PC-9 (cell line): Measurements from ENCODE around the gene CCL8. TPM values are rescaled to one million over a fixed set of nuclear protein-coding genes. Genes with fewer than 3 reads are reported as not detected.

ENCODE experiments used
- BruUV-seq: library from RNA; stranded (reverse); fragments of 400-500 nt; replicated peaks from 2 replicates; lab custom pipeline; 2021; lab: Mats Ljungman, UMichigan
- CTCF ChIA-PET: fragments of 300-600 bp; sonication (Branson Sonifier 250); formaldehyde crosslinking; loops from one replicate; lab custom pipeline; 2022; ENCODE audit warnings: antibody characterized with exemption; lab: Charles Lee
- POLR2A ChIA-PET: fragments of 300-600 bp; sonication (Branson Sonifier 250); formaldehyde crosslinking; loops from one replicate; lab custom pipeline; 2022; ENCODE audit warnings: antibody characterized with exemption; ENCODE audit not compliant: unreplicated experiment; lab: Charles Lee
- DNase-seq, 2 experiments: peaks; one replicate each; pipeline versions ENCODE4 v3.0.0 to v3.0.0-alpha.2; 2015 to 2022; ENCODE audit warnings: mixed read lengths in 1 of 2
- H2AFZ ChIP-seq: fragments of 200-600 bp; sonication (generic); 2 replicates; pipeline ENCODE4 v1.8.1; 2017; ENCODE audit warnings: antibody characterized with exemption
- H3F3A ChIP-seq: fragments of 200-600 bp; sonication (generic); 2 replicates; pipeline ENCODE4 v1.8.1; 2017; ENCODE audit warnings: antibody characterized with exemption, mild to moderate bottlenecking, low read depth; ENCODE audit not compliant: insufficient read depth
- H3K27ac ChIP-seq: fragments of 200-600 bp; sonication (generic); 2 replicates; pipeline ENCODE4 v1.6.1; 2016; ENCODE audit warnings: mixed run types
- H3K27me3 ChIP-seq: fragments of 200-600 bp; sonication (generic); 2 replicates; pipeline ENCODE4 v1.6.1; 2016; ENCODE audit warnings: low read depth, mixed run types; ENCODE audit not compliant: insufficient read depth
- H3K36me3 ChIP-seq: fragments of 200-600 bp; sonication (generic); 2 replicates; pipeline ENCODE4 v1.6.1; 2016; ENCODE audit warnings: low read depth, mixed run types
- H3K4me1 ChIP-seq: fragments of 200-600 bp; sonication (generic); replicated peaks from 2 replicates; pipeline ENCODE4 v1.6.1; 2016; ENCODE audit warnings: mixed run types; ENCODE audit not compliant: insufficient read depth
- H3K4me2 ChIP-seq: fragments of 200-600 bp; sonication (generic); 2 replicates; pipeline ENCODE4 v1.6.1; 2017; ENCODE audit warnings: mixed run types
- H3K4me3 ChIP-seq: fragments of 200-600 bp; sonication (generic); 2 replicates; pipeline ENCODE4 v1.6.1; 2016; ENCODE audit warnings: mixed run types
- H3K79me2 ChIP-seq: fragments of 200-600 bp; sonication (generic); 2 replicates; pipeline ENCODE4 v1.6.1; 2017; ENCODE audit warnings: low read depth, mixed run types
- H3K9me2 ChIP-seq: fragments of 200-600 bp; sonication (generic); 2 replicates; pipeline ENCODE4 v1.8.1; 2017; ENCODE audit warnings: mild to moderate bottlenecking; ENCODE audit not compliant: insufficient read depth
- H3K9me3 ChIP-seq: fragments of 200-600 bp; sonication (generic); 2 replicates; pipeline ENCODE4 v1.8.1; 2016; ENCODE audit warnings: low read depth; ENCODE audit not compliant: insufficient read depth
- H4K20me1 ChIP-seq: fragments of 200-600 bp; sonication (generic); 2 replicates; pipeline ENCODE4 v1.8.1; 2017; ENCODE audit not compliant: insufficient read depth
- EZH2 ChIP-seq: fragments of 200-600 bp; sonication (generic); IDR thresholded peaks from 2 replicates; pipeline ENCODE4 v1.8.0; 2017; ENCODE audit warnings: antibody characterized with exemption, low read depth
- intact Hi-C: fragments of 100-400 bp; cut with micrococcal nuclease; formaldehyde crosslinking; loops from one replicate; pipeline ENCODE4 v1.10.0; 2022; ENCODE audit not compliant: unreplicated experiment
- total RNA-seq: library from RNA; stranded (reverse); gene quantifications from 2 replicates; pipeline ENCODE4 v1.2.3, GENCODE V29; 2021
- TF ChIP-seq, protein P1 (sequence below): fragments of 200-600 bp; sonication (generic); conservative IDR thresholded peaks from 2 replicates; pipeline ENCODE4 v1.6.1; 2017; ENCODE audit warnings: mixed run types, antibody characterized with exemption, mild to moderate bottlenecking, moderate library complexity

Gene CCL8
- total RNA-seq, 1 experiment from 2014 or later = not detected

DNA sequence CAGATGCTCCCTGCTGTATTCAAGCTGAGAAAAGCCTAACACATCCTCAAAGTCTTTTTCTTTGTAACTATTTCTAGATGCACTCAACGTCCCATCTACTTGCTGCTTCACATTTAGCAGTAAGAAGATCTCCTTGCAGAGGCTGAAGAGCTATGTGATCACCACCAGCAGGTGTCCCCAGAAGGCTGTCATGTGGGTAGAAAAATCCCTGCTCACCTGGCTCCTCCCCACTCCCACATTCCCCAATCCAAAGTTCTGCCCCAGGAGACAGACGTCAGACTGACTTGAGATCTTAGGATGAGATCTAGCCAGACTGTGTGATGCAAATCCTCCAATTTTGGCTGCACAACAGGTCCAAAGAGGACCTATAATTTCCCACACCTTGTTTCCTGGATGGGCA lies 38.2 kb downstream of the CCL8 start:
- Histone ChIP-seq H4K20me1 (no peaks in the 10 kb centered on the region), H3K79me2 (no peaks in the 10 kb centered on the region), H3K36me3 (no peaks in the 10 kb centered on the region), H3K27ac (no peak overlapping the region), H3K4me1 (no peaks in the 10 kb centered on the region), H3F3A (no peaks in the 10 kb centered on the region), H3K27me3 (no peaks in the 10 kb centered on the region), H3K9me3 (no peaks in the 10 kb centered on the region), H2AFZ (no peak overlapping the region), H3K4me2 (no peak overlapping the region), H3K4me3 (no peak overlapping the region), H3K9me2 (no peaks in the 10 kb centered on the region; the same call in 1 of the 2 replicates)
- BruUV-seq = no TSS peak
- ChIA-PET CTCF (no interaction called here), POLR2A (no interaction called here)
- no peak for DNase-seq
- TF ChIP-seq EZH2 = no peak
- TF ChIP-seq, protein P1, sequence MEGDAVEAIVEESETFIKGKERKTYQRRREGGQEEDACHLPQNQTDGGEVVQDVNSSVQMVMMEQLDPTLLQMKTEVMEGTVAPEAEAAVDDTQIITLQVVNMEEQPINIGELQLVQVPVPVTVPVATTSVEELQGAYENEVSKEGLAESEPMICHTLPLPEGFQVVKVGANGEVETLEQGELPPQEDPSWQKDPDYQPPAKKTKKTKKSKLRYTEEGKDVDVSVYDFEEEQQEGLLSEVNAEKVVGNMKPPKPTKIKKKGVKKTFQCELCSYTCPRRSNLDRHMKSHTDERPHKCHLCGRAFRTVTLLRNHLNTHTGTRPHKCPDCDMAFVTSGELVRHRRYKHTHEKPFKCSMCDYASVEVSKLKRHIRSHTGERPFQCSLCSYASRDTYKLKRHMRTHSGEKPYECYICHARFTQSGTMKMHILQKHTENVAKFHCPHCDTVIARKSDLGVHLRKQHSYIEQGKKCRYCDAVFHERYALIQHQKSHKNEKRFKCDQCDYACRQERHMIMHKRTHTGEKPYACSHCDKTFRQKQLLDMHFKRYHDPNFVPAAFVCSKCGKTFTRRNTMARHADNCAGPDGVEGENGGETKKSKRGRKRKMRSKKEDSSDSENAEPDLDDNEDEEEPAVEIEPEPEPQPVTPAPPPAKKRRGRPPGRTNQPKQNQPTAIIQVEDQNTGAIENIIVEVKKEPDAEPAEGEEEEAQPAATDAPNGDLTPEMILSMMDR = no peak
- intact Hi-C loops = no loop called here

DNA sequence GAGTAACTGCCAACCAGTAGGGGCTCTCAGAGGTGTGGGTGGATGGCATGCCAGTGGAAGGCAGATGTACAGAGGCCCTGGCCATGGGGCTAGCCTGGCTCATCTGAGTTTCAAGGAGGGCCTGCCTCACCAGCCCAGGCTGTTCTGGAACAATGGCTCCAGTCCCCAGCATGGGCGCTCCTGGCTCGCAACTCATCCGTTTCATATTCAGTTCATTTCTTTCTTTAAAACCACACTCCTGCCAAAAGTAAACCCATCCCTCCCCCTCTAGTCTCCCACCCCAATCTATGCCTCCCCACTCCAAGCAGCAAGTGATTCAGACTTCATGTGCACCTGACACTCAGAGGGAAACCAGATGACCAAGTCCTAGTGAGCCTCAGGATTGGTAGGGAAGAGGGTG lies 39.4 kb downstream of the CCL8 start:
- H3K27ac ChIP-seq = no peak overlapping the region
- H3K9me2 ChIP-seq = no peaks in the 10 kb centered on the region
- no peaks in the 10 kb centered on the region for H3K4me1 ChIP-seq
- no peak overlapping the region for H2AFZ ChIP-seq
- H3K79me2 ChIP-seq = no peaks in the 10 kb centered on the region
- no peaks in the 10 kb centered on the region for H3K9me3 ChIP-seq
- no peak overlapping the region for H3K4me3 ChIP-seq
- CTCF ChIA-PET = no interaction called here
- H3K27me3 ChIP-seq = no peaks in the 10 kb centered on the region
- no peaks in the 10 kb centered on the region for H4K20me1 ChIP-seq
- POLR2A ChIA-PET = no interaction called here
- no peaks in the 10 kb centered on the region for H3F3A ChIP-seq
- BruUV-seq = no TSS peak
- intact Hi-C loops = no loop called here
- no peak for DNase-seq
- TF ChIP-seq EZH2 = no peak
- TF ChIP-seq, protein P1 = no peak
- no peaks in the 10 kb centered on the region for H3K36me3 ChIP-seq
- H3K4me2 ChIP-seq = no peak overlapping the region

GRCh38 chr17:34360601-34361270 lies 41.5 kb downstream of the CCL8 start:
- no peaks in the 10 kb centered on the region for H3K36me3 ChIP-seq
- no peaks in the 10 kb centered on the region for H3K9me3 ChIP-seq
- TF ChIP-seq, protein P1 = no peak
- TF ChIP-seq EZH2 = no peak
- no peaks in the 10 kb centered on the region for H3K27me3 ChIP-seq
- H3K4me3 ChIP-seq = no peak overlapping the region
- no peak overlapping the region for H3K27ac ChIP-seq
- H4K20me1 ChIP-seq = no peaks in the 10 kb centered on the region
- H2AFZ ChIP-seq = no peak overlapping the region
- no peaks in the 10 kb centered on the region for H3K9me2 ChIP-seq
- no peaks in the 10 kb centered on the region for H3K79me2 ChIP-seq
- ChIA-PET CTCF (interaction anchor here (0.6 kb wide), 1 partner anchor 189 kb away, joined by 4 read pairs; no protein-coding TSS in a partner anchor), POLR2A (no interaction called here)
- no TSS peak for BruUV-seq
- DNase-seq = no peak
- no peak overlapping the region for H3K4me2 ChIP-seq
- H3F3A ChIP-seq = no peaks in the 10 kb centered on the region
- H3K4me1 ChIP-seq = no peaks in the 10 kb centered on the region
- intact Hi-C loops = loop anchor here (1.0 kb wide), 1 partner anchor 160 kb away; no protein-coding TSS in a partner anchor
